IPS-NIHi7 (cell line): Measurements from ENCODE around the gene SEL1L3.

Experiments
- DNase-seq: peaks from one replicate; pipeline ENCODE4 v3.0.0; 2012; ENCODE audit warnings: mixed read lengths; ENCODE audit errors: extremely low spot score

SEL1L3 gene

GRCh38 chr4:25792200-25792791 lies 70.5 kb downstream of the SEL1L3 start:
- DNase-seq = peak; percentile 78

GRCh38 chr4:25790024-25790423 lies 72.8 kb downstream of the SEL1L3 start:
- no peak for DNase-seq

GRCh38 chr4:25788703-25789238 lies 74.0 kb downstream of the SEL1L3 start:
- no peak for DNase-seq

GRCh38 chr4:25786497-25787065 lies 76.2 kb downstream of the SEL1L3 start:
- DNase-seq = no peak

GRCh38 chr4:25783943-25784342 lies 78.8 kb downstream of the SEL1L3 start:
- no peak for DNase-seq

GRCh38 chr4:25783126-25783525 lies 79.7 kb downstream of the SEL1L3 start:
- no peak for DNase-seq

GRCh38 chr4:25782482-25782881 lies 80.3 kb downstream of the SEL1L3 start:
- DNase-seq = no peak

- no peak for DNase-seq
Measured at GRCh38 chr4:25779021-25779420, 83.8 kb downstream of the SEL1L3 start.

- no peak for DNase-seq
Measured at GRCh38 chr4:25776795-25777194, 86.0 kb downstream of the SEL1L3 start.

GRCh38 chr4:25775166-25775565 lies 87.6 kb downstream of the SEL1L3 start:
- DNase-seq = no peak

- no peak for DNase-seq
Measured at GRCh38 chr4:25773358-25773757, 89.4 kb downstream of the SEL1L3 start.

GRCh38 chr4:25771672-25772071 lies 91.1 kb downstream of the SEL1L3 start:
- DNase-seq = no peak

GRCh38 chr4:25770847-25771246 lies 91.9 kb downstream of the SEL1L3 start:
- no peak for DNase-seq

- DNase-seq = no peak
Measured at GRCh38 chr4:25769251-25769650, 93.5 kb downstream of the SEL1L3 start.

- peak; percentile 74 for DNase-seq
Measured at GRCh38 chr4:25767877-25768725, 94.7 kb downstream of the SEL1L3 start.

- no peak for DNase-seq
Measured at GRCh38 chr4:25760518-25761157, 102.2 kb downstream of the SEL1L3 start.

- DNase-seq = no peak
Measured at GRCh38 chr4:25760048-25760447, 102.7 kb downstream of the SEL1L3 start.

GRCh38 chr4:25759101-25759500 lies 103.7 kb downstream of the SEL1L3 start:
- no peak for DNase-seq

- no peak for DNase-seq
Measured at GRCh38 chr4:25757452-25757851, 105.3 kb downstream of the SEL1L3 start.

- no peak for DNase-seq
Measured at GRCh38 chr4:25756503-25756902, 106.3 kb downstream of the SEL1L3 start.

GRCh38 chr4:25755911-25756310 lies 106.9 kb downstream of the SEL1L3 start:
- no peak for DNase-seq

- no peak for DNase-seq
Measured at GRCh38 chr4:25753239-25753638, 109.5 kb downstream of the SEL1L3 start.
